Activated naive CD4-positive, alpha-beta T cell treated with anti-CD3 and anti-CD28 coated beads, Interleukin-2, amount 50 U/mL, for 72 hours (primary cell): Measurements from ENCODE around the gene ABHD5. TPM values are rescaled to one million over a fixed set of nuclear protein-coding genes. Genes with fewer than 3 reads are reported as not detected.

ENCODE experiments used
- ATAC-seq, 2 donors: fragments of 150-1000 bp; cut with Tn5 transposase; 2 replicates each; pipeline ENCODE4 v1.10.0; 2021; ENCODE audit warnings: mild to moderate bottlenecking in 2 of 2, moderate library complexity in 2 of 2
- DNase-seq, 2 donors: peaks; one replicate each; pipeline ENCODE4 v3.0.0; 2021 to 2022; ENCODE audit warnings: low spot score in 2 of 2
- H3K27ac Mint-ChIP-seq, 2 donors: one replicate each; pipeline ENCODE4 v1.8.0; 2022; ENCODE audit warnings: mild to moderate bottlenecking in 2 of 2, mixed read lengths in 2 of 2
- H3K36me3 Mint-ChIP-seq, 2 donors: one replicate each; pipeline ENCODE4 v1.8.0; 2022; ENCODE audit warnings: mixed read lengths in 2 of 2
- H3K9me3 Mint-ChIP-seq, 2 donors: one replicate each; pipeline ENCODE4 v1.8.0; 2022; ENCODE audit warnings: mixed read lengths in 2 of 2
- total RNA-seq, 2 donors: library from RNA; stranded (reverse); gene quantifications; one replicate each; pipeline ENCODE4 v1.2.3, GENCODE V29; 2022

The ABHD5 gene
- total RNA-seq, 2 donors from 2014 or later: 11.3 to 13.6 TPM

DNA sequence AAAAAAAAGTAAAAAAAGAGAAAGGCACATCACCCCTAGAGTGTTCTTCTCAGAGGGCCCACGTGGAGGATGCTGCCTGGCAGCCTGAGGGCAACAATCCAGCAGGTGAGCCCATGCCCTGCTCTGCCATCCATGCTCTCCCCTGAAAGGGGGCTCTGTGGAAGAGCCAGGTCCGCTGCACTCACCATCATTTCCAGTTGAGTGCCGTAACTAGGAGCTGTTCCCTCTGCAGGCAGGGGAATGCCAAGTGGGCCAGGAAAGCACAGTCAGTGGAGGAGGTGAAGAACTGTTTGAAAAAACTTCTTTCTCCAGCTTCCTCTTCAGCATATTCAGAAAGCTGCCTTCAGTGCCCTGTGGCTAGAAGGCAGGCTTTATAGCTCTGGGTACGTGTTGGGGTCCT is 84.1 kb downstream of the ABHD5 start:
- no peak for ATAC-seq
- peak in 1 of 2 donors; percentile 7 for DNase-seq
- H3K27ac Mint-ChIP-seq: no peak overlapping the region
- no peaks in the 10 kb centered on the region for H3K36me3 Mint-ChIP-seq
- no peaks in the 10 kb centered on the region for H3K9me3 Mint-ChIP-seq

- Mint-ChIP-seq H3K36me3 (no peaks in the 10 kb centered on the region), H3K9me3 (no peaks in the 10 kb centered on the region), H3K27ac (no peak overlapping the region)
- ATAC-seq: no peak
- DNase-seq: peak in 1 of 2 donors; percentile 3
These were observed 85.4 kb downstream of the ABHD5 start for GRCh38 chr3:43776101-43776500.

GRCh38 chr3:43779850-43780249 is 89.1 kb downstream of the ABHD5 start:
- no peaks in the 10 kb centered on the region for H3K36me3 Mint-ChIP-seq
- no peak overlapping the region for H3K27ac Mint-ChIP-seq
- ATAC-seq (no peak), DNase-seq (peak in 1 of 2 donors; percentile 28)
- H3K9me3 Mint-ChIP-seq: no peaks in the 10 kb centered on the region

DNA sequence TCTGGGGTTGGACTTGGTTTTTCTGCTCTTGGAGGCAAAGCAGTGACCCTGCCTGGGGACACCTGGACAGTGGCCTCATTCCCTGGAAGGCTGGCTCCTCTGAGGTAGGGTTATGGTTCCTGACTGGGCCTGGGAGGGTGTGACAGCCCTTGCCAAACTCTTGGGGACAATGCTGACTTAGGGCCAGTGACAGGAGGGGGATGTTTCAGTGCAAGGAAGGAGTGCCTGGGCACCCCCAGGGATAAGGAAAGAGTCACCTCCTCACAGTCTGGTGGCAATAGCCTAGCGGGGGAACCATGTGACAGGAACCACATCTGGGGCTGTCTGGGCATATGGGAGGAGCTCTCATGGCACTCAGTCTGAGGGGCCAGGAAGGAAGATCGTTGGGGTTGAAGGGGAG is 91.8 kb downstream of the ABHD5 start:
- DNase-seq: peak in 1 of 2 donors; percentile 9
- Mint-ChIP-seq H3K36me3 (no peaks in the 10 kb centered on the region), H3K9me3 (no peaks in the 10 kb centered on the region), H3K27ac (no peak overlapping the region)
- ATAC-seq: no peak

Other genes starting within 250 kb of the ABHD5 start
- 1 to 10 TPM; 6.8 to 7.9 TPM for gene ANO10, start 68.9 kb upstream of the ABHD5 start, total RNA-seq